Measurements from ENCODE around the gene CES5A. TPM values are rescaled to one million over a fixed set of nuclear protein-coding genes. Genes with fewer than 3 reads are reported as not detected.
"Not testable (repeated sequence)": the region's sequence is repeated elsewhere in the genome, so short reads cannot be mapped to it uniquely, and the experiment has no call there.

CES5A gene
- total and polyA plus RNA-seq, 2 donors (not counting 1 experiment from before 2014, with no cell fraction given): not detected

DNA sequence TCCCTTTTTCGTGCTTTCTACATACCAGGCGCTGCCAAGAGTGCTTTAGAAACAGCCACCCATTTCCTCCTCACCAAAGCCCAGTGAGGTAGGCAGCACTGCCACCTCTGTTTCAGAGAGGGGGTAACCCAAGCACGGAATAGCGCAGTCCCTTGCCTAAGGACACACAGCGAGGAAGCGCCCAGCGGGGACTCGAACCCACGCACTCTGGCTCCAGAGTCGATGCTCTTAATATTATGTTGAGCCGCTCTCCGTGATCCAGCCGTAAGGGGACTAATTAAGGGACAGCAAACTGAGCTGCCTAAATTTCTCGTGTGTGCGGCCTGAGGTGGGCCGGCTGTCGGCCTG, 42.8 kb downstream of the CES5A start:
- Histone ChIP-seq H3K4me2 (replicated peaks; ENCODE audit: low read depth, low read length, poor library complexity, severe bottlenecking) (no peak overlapping the region), H3K9ac (ENCODE audit: low read length) (no peak overlapping the region), H3K27me3 (replicated peaks in 1 of 4; ENCODE audit: control extremely low read depth in 1 of 4, control insufficient read depth in 3 of 4, insufficient read depth in 4 of 4, low read length in 3 of 4) (no peaks in the 10 kb centered on the region), H3K9me3 (ENCODE audit: control extremely low read depth in 1 of 3, control insufficient read depth in 2 of 3, insufficient read depth in 1 of 3, low read length in 2 of 3) (no peaks in the 10 kb centered on the region), H4K20me1 (ENCODE audit: control insufficient read depth, insufficient read depth, low read length, poor library complexity, severe bottlenecking) (no peaks in the 10 kb centered on the region), H3K79me2 (ENCODE audit: control insufficient read depth, insufficient read depth, low read length) (no peaks in the 10 kb centered on the region), H3K36me3 (replicated peaks in 1 of 2; ENCODE audit: control extremely low read depth in 1 of 2, control insufficient read depth in 1 of 2, extremely low read depth in 1 of 2, insufficient read depth in 2 of 2, low read length in 1 of 2) (no peaks in the 10 kb centered on the region), H3K4me3 (ENCODE audit: control extremely low read depth in 1 of 5, extremely low read depth in 1 of 5, insufficient read depth in 1 of 5, low read depth in 2 of 5, low read length in 4 of 5) (no peak overlapping the region), H3K4me1 (ENCODE audit: control insufficient read depth in 2 of 2, insufficient read depth in 2 of 2, low read length in 2 of 2) (no peaks in the 10 kb centered on the region), H2AFZ (ENCODE audit: insufficient read depth, low read depth, low read length, poor library complexity, severe bottlenecking) (no peak overlapping the region), H3K27ac (ENCODE audit: low read length in 2 of 2) (no peak overlapping the region)
- ATAC-seq (ENCODE audit: low read depth) (no peak), DNase-seq (no peak)
- peaks cover 6% of the 10 kb centered on the region for H3K4me1 Mint-ChIP-seq
- intact Hi-C loops (cut with micrococcal nuclease): no loop called here
- POLR2A ChIA-PET: no interaction called here
- no peaks in the 10 kb centered on the region for H3K9me3 Mint-ChIP-seq (ENCODE audit: insufficient read depth)
- TF ChIP-seq, protein P1, sequence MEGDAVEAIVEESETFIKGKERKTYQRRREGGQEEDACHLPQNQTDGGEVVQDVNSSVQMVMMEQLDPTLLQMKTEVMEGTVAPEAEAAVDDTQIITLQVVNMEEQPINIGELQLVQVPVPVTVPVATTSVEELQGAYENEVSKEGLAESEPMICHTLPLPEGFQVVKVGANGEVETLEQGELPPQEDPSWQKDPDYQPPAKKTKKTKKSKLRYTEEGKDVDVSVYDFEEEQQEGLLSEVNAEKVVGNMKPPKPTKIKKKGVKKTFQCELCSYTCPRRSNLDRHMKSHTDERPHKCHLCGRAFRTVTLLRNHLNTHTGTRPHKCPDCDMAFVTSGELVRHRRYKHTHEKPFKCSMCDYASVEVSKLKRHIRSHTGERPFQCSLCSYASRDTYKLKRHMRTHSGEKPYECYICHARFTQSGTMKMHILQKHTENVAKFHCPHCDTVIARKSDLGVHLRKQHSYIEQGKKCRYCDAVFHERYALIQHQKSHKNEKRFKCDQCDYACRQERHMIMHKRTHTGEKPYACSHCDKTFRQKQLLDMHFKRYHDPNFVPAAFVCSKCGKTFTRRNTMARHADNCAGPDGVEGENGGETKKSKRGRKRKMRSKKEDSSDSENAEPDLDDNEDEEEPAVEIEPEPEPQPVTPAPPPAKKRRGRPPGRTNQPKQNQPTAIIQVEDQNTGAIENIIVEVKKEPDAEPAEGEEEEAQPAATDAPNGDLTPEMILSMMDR (IDR thresholded peaks at IDR 0.05): no peak
- no peak for TF ChIP-seq EZH2 (IDR thresholded peaks at IDR 0.05; ENCODE audit: borderline replicate concordance, insufficient read depth, low read depth, low read length, poor library complexity, severe bottlenecking)
- H3K4me3 Mint-ChIP-seq: no peak overlapping the region
- H3K27me3 Mint-ChIP-seq: peaks cover 24% of the 10 kb centered on the region
- 94% methylated on average over 17 of the region's 17 CpGs for WGBS (ENCODE audit: insufficient coverage)
- H3K27ac Mint-ChIP-seq: no peak overlapping the region
- CTCF ChIA-PET: no interaction called here

DNA sequence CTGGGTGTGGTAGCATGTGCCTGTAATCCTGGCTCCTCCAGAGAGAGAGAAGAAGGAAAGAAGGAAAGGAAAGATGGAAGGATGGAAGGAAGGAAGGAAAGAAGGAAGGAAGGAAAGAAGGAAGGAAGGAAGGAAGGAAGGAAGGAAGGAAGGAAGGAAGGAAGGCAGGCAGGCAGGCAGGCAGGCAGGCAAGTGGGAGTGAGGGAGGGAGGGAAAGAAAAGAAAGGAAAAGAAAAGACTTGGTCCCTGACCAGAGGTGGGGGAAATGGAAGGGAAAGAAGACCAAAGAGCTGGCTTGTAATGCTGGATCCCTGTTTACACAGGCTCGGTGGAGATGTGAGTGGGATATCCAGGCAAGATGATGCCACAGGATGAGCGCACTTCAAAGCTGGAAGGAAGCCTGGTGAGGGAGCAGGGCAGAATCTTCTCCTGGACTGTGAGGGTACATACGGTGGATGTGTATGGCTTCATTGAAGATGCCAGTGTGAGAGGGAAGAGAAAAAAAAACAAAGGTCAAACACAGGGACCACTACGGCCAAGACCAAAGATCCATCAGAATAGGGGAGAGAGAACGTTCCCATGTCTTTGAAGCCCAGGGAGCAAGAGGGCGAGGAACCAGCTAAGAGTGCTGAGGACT, 44.4 kb downstream of the CES5A start:
- no peak overlapping the region for H2AFZ ChIP-seq (ENCODE audit: insufficient read depth, low read depth, low read length, poor library complexity, severe bottlenecking)
- no peaks in the 10 kb centered on the region for H3K27me3 ChIP-seq (replicated peaks in 1 of 4; ENCODE audit: control extremely low read depth in 1 of 4, control insufficient read depth in 3 of 4, insufficient read depth in 4 of 4, low read length in 3 of 4)
- no peaks in the 10 kb centered on the region for H3K79me2 ChIP-seq (ENCODE audit: control insufficient read depth, insufficient read depth, low read length)
- peaks cover 20% of the 10 kb centered on the region for H3K27me3 Mint-ChIP-seq
- ChIA-PET CTCF (no interaction called here), POLR2A (no interaction called here)
- WGBS (ENCODE audit: insufficient coverage): 85% methylated on average over 4 of the region's 6 CpGs
- no peak overlapping the region for H3K4me3 Mint-ChIP-seq
- no peaks in the 10 kb centered on the region for H3K36me3 ChIP-seq (replicated peaks in 1 of 2; ENCODE audit: control extremely low read depth in 1 of 2, control insufficient read depth in 1 of 2, extremely low read depth in 1 of 2, insufficient read depth in 2 of 2, low read length in 1 of 2)
- ATAC-seq (ENCODE audit: low read depth) (no peak), DNase-seq (no peak)
- no peaks in the 10 kb centered on the region for H3K9me3 ChIP-seq (ENCODE audit: control extremely low read depth in 1 of 3, control insufficient read depth in 2 of 3, insufficient read depth in 1 of 3, low read length in 2 of 3)
- no peaks in the 10 kb centered on the region for H3K4me1 ChIP-seq (ENCODE audit: control insufficient read depth in 2 of 2, insufficient read depth in 2 of 2, low read length in 2 of 2)
- peaks cover 6% of the 10 kb centered on the region for H3K4me1 Mint-ChIP-seq
- intact Hi-C loops (cut with micrococcal nuclease): no loop called here
- no peak overlapping the region for H3K4me2 ChIP-seq (replicated peaks; ENCODE audit: low read depth, low read length, poor library complexity, severe bottlenecking)
- no peaks in the 10 kb centered on the region for H3K9me3 Mint-ChIP-seq (ENCODE audit: insufficient read depth)
- H3K4me3 ChIP-seq (ENCODE audit: control extremely low read depth in 1 of 5, extremely low read depth in 1 of 5, insufficient read depth in 1 of 5, low read depth in 2 of 5, low read length in 4 of 5): no peak overlapping the region
- no peak overlapping the region for H3K9ac ChIP-seq (ENCODE audit: low read length)
- no peaks in the 10 kb centered on the region for H4K20me1 ChIP-seq (ENCODE audit: control insufficient read depth, insufficient read depth, low read length, poor library complexity, severe bottlenecking)
- H3K27ac ChIP-seq (ENCODE audit: low read length in 2 of 2): no peak overlapping the region
- TF ChIP-seq, protein P1 (IDR thresholded peaks at IDR 0.05): no peak
- no peak for TF ChIP-seq EZH2 (IDR thresholded peaks at IDR 0.05; ENCODE audit: borderline replicate concordance, insufficient read depth, low read depth, low read length, poor library complexity, severe bottlenecking)
- H3K27ac Mint-ChIP-seq: no peak overlapping the region

DNA sequence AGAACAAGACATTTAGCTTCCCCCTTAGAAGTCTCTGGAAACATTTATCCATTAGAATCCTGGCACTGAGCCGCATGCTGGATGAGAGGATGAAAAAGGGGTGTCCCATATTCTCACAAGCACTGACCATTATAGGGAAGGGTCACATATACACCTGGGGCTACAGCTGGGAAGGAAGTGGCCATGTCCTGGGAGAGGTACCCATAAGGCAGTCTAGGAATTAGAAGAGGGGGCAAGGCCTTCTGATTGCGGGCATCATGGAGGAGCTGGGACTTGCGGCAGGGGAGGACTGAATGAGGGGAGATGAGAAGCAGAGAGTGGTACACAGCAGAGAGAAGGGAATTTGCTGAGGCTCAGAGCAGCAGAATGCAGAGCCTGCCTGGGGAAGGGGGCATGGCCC, 45.9 kb downstream of the CES5A start:
- H3K36me3 ChIP-seq (replicated peaks in 1 of 2; ENCODE audit: control extremely low read depth in 1 of 2, control insufficient read depth in 1 of 2, extremely low read depth in 1 of 2, insufficient read depth in 2 of 2, low read length in 1 of 2); POLR2A ChIA-PET; H3K27ac ChIP-seq (ENCODE audit: low read length in 2 of 2); H3K4me1 ChIP-seq (ENCODE audit: control insufficient read depth in 2 of 2, insufficient read depth in 2 of 2, low read length in 2 of 2); H3K4me3 Mint-ChIP-seq; H3K27me3 ChIP-seq (replicated peaks in 1 of 4; ENCODE audit: control extremely low read depth in 1 of 4, control insufficient read depth in 3 of 4, insufficient read depth in 4 of 4, low read length in 3 of 4); H3K4me2 ChIP-seq (replicated peaks; ENCODE audit: low read depth, low read length, poor library complexity, severe bottlenecking); H3K4me1 Mint-ChIP-seq; DNase-seq; H3K9me3 Mint-ChIP-seq (ENCODE audit: insufficient read depth); ATAC-seq (ENCODE audit: low read depth); H3K4me3 ChIP-seq (ENCODE audit: control extremely low read depth in 1 of 5, extremely low read depth in 1 of 5, insufficient read depth in 1 of 5, low read depth in 2 of 5, low read length in 4 of 5); H3K27ac Mint-ChIP-seq; H2AFZ ChIP-seq (ENCODE audit: insufficient read depth, low read depth, low read length, poor library complexity, severe bottlenecking); H4K20me1 ChIP-seq (ENCODE audit: control insufficient read depth, insufficient read depth, low read length, poor library complexity, severe bottlenecking); CTCF ChIA-PET; H3K9ac ChIP-seq (ENCODE audit: low read length); intact Hi-C loops (cut with micrococcal nuclease); H3K9me3 ChIP-seq (ENCODE audit: control extremely low read depth in 1 of 3, control insufficient read depth in 2 of 3, insufficient read depth in 1 of 3, low read length in 2 of 3); H3K79me2 ChIP-seq (ENCODE audit: control insufficient read depth, insufficient read depth, low read length): not testable (repeated sequence)
- WGBS (ENCODE audit: insufficient coverage): 76% methylated on average over 2 of the region's 3 CpGs
- peaks cover 27% of the 10 kb centered on the region for H3K27me3 Mint-ChIP-seq

Data from B cell (primary cell).